ENCODE measurements around the gene LRP6. TPM values are rescaled to one million over a fixed set of nuclear protein-coding genes. Genes with fewer than 3 reads are reported as not detected.

Gene LRP6
- total and polyA plus RNA-seq, 2 donors (not counting 1 experiment from before 2014, with no cell fraction given), result 21.0 to 39.3 TPM

GRCh38 chr12:12297201-12297830 is 30.5 kb upstream of the LRP6 start:
- no peak for TF ChIP-seq CTCF (conservative IDR thresholded peaks at IDR 0.05 in 1 of 2, IDR thresholded peaks at IDR 0.05 in 1 of 2; ENCODE audit: low read depth in 1 of 2, low read length in 2 of 2)
- TF ChIP-seq EZH2 (IDR thresholded peaks at IDR 0.05; ENCODE audit: low read length, missing control alignments), result no peak
- Histone ChIP-seq H3K36me3 (ENCODE audit: control insufficient read depth, insufficient read depth, low read length) (no peaks in the 10 kb centered on the region), H3K27ac (ENCODE audit: insufficient read depth, low read length) (no peak overlapping the region), H3K9me3 (ENCODE audit: control insufficient read depth, insufficient read depth, low read depth, low read length) (no peaks in the 10 kb centered on the region), H4K20me1 (ENCODE audit: control insufficient read depth, extremely low read depth, insufficient read depth, low read length) (no peaks in the 10 kb centered on the region), H2AFZ (ENCODE audit: low read length) (no peak overlapping the region), H3K4me3 (replicated peaks in 1 of 4; ENCODE audit: control extremely low read depth in 1 of 4, insufficient read depth in 1 of 4, low read depth in 3 of 4, low read length in 4 of 4) (no peak overlapping the region), H3K4me1 (ENCODE audit: control insufficient read depth, extremely low read depth, insufficient read depth, low read length) (peaks cover 2% of the 10 kb centered on the region), H3K9ac (ENCODE audit: insufficient read depth, low read length) (no peak overlapping the region), H3K79me2 (ENCODE audit: control insufficient read depth, insufficient read depth, low read length) (no peaks in the 10 kb centered on the region), H3K27me3 (ENCODE audit: control insufficient read depth, insufficient read depth, low read length) (no peaks in the 10 kb centered on the region), H3K4me2 (ENCODE audit: extremely low read depth, insufficient read depth, low read length) (no peak overlapping the region)
- no peak for DNase-seq (ENCODE audit: low read depth in 2 of 2)

GRCh38 chr12:12294215-12295005 is 27.6 kb upstream of the LRP6 start:
- DNase-seq (ENCODE audit: low read depth in 2 of 2), result peak; percentile 15 to 47
- Histone ChIP-seq H3K9me3 (ENCODE audit: control insufficient read depth, insufficient read depth, low read depth, low read length) (no peaks in the 10 kb centered on the region), H3K79me2 (ENCODE audit: control insufficient read depth, insufficient read depth, low read length) (no peaks in the 10 kb centered on the region), H3K36me3 (ENCODE audit: control insufficient read depth, insufficient read depth, low read length) (no peaks in the 10 kb centered on the region), H3K4me2 (ENCODE audit: extremely low read depth, insufficient read depth, low read length) (peak overlapping the region; percentile 44), H3K4me3 (replicated peaks in 1 of 4; ENCODE audit: control extremely low read depth in 1 of 4, insufficient read depth in 1 of 4, low read depth in 3 of 4, low read length in 4 of 4) (no peak overlapping the region), H3K27me3 (ENCODE audit: control insufficient read depth, insufficient read depth, low read length) (no peaks in the 10 kb centered on the region), H2AFZ (ENCODE audit: low read length) (peak overlapping the region; percentile 22), H3K9ac (ENCODE audit: insufficient read depth, low read length) (no peak overlapping the region), H4K20me1 (ENCODE audit: control insufficient read depth, extremely low read depth, insufficient read depth, low read length) (no peaks in the 10 kb centered on the region), H3K27ac (ENCODE audit: insufficient read depth, low read length) (no peak overlapping the region), H3K4me1 (ENCODE audit: control insufficient read depth, extremely low read depth, insufficient read depth, low read length) (peaks cover 2% of the 10 kb centered on the region)
- no peak for TF ChIP-seq CTCF (conservative IDR thresholded peaks at IDR 0.05 in 1 of 2, IDR thresholded peaks at IDR 0.05 in 1 of 2; ENCODE audit: low read depth in 1 of 2, low read length in 2 of 2)
- TF ChIP-seq EZH2 (IDR thresholded peaks at IDR 0.05; ENCODE audit: low read length, missing control alignments), result no peak

GRCh38 chr12:12290206-12290605 is 23.4 kb upstream of the LRP6 start:
- TF ChIP-seq CTCF (conservative IDR thresholded peaks at IDR 0.05 in 1 of 2, IDR thresholded peaks at IDR 0.05 in 1 of 2; ENCODE audit: low read depth in 1 of 2, low read length in 2 of 2) (no peak), EZH2 (IDR thresholded peaks at IDR 0.05; ENCODE audit: low read length, missing control alignments) (no peak)
- H3K27me3 ChIP-seq (ENCODE audit: control insufficient read depth, insufficient read depth, low read length), result no peaks in the 10 kb centered on the region
- H4K20me1 ChIP-seq (ENCODE audit: control insufficient read depth, extremely low read depth, insufficient read depth, low read length), result no peaks in the 10 kb centered on the region
- H3K79me2 ChIP-seq (ENCODE audit: control insufficient read depth, insufficient read depth, low read length), result no peaks in the 10 kb centered on the region
- no peaks in the 10 kb centered on the region for H3K9me3 ChIP-seq (ENCODE audit: control insufficient read depth, insufficient read depth, low read depth, low read length)
- peaks cover 2% of the 10 kb centered on the region for H3K4me1 ChIP-seq (ENCODE audit: control insufficient read depth, extremely low read depth, insufficient read depth, low read length)
- H3K9ac ChIP-seq (ENCODE audit: insufficient read depth, low read length), result no peak overlapping the region
- no peak overlapping the region for H3K4me3 ChIP-seq (replicated peaks in 1 of 4; ENCODE audit: control extremely low read depth in 1 of 4, insufficient read depth in 1 of 4, low read depth in 3 of 4, low read length in 4 of 4)
- H2AFZ ChIP-seq (ENCODE audit: low read length), result no peak overlapping the region
- H3K27ac ChIP-seq (ENCODE audit: insufficient read depth, low read length), result no peak overlapping the region
- H3K4me2 ChIP-seq (ENCODE audit: extremely low read depth, insufficient read depth, low read length), result no peak overlapping the region
- DNase-seq (ENCODE audit: low read depth in 2 of 2), result no peak
- no peaks in the 10 kb centered on the region for H3K36me3 ChIP-seq (ENCODE audit: control insufficient read depth, insufficient read depth, low read length)
